NCI-H2171 (cell line): Measurements from ENCODE around the gene TSKS.
A peak's percentile ranks its signal among the peaks of the same experiment; 100 is the strongest.

Experiments used
- DNase-seq: peaks from one replicate; lab custom pipeline; 2025; lab: John Stamatoyannopoulos, UW

Gene TSKS

DNA sequence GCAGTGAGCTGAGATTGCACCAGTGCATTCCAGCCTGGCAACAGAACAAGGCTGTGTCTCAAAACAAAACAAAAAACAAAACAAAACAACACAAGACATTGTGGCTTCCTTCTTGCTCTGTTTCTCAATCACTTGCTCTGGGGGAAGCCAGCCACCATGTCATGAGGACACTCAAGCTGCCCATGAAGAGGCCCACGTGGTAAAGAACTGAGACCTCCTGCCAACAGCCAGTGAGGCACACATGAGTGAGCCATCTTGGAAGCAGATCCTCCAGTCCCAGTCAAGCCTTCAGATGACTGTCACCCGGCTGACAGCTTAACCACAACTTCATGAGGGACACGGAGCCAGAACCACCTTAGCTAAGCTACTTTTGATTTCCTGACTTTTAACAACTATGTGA is 47.0 kb downstream of the TSKS start:
- no peak for DNase-seq

- no peak for DNase-seq
Observed at GRCh38 chr19:49713236-49713845, 49.8 kb downstream of the TSKS start.

DNA sequence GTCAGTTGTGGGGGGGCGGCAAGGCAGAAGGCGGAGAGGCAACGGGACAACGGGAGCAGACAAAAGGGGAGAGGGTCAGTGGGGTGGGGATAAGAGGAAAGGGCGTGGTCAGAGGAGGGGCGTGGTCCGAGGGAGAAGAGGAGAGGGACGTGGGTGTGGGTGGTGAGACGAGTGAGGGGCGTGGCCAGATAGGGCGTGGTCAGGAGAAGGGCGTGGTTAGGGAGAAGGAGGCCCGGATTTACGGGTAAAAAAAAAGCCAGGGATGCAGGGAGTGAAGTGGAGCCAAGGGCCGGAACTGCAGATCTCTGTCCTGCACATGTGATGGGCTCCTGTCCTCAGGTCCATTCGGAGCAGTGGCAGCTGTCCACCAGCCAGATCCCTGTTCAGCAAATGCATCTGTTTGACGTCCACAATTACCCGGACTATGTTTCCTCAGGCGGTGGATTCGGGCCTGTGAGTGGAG is 50.7 kb downstream of the TSKS start:
- no peak for DNase-seq

GRCh38 chr19:49710372-49710951 is 52.6 kb downstream of the TSKS start:
- no peak for DNase-seq

GRCh38 chr19:49705919-49706318 is 57.2 kb downstream of the TSKS start:
- no peak for DNase-seq

- no peak for DNase-seq
Observed at GRCh38 chr19:49704888-49705642, 58.0 kb downstream of the TSKS start.

GRCh38 chr19:49701271-49701786 is 61.8 kb downstream of the TSKS start:
- no peak for DNase-seq

- no peak for DNase-seq
Observed at GRCh38 chr19:49700563-49700962, 62.5 kb downstream of the TSKS start.

- no peak for DNase-seq
Observed at GRCh38 chr19:49699364-49699763, 63.7 kb downstream of the TSKS start.

GRCh38 chr19:49696865-49697264 is 66.2 kb downstream of the TSKS start:
- DNase-seq: no peak

- DNase-seq: no peak
Observed at GRCh38 chr19:49696115-49696514, 67.0 kb downstream of the TSKS start.

- DNase-seq: no peak
Observed at GRCh38 chr19:49692147-49692506, 71.0 kb downstream of the TSKS start.

- DNase-seq: peak; percentile 83
Observed at GRCh38 chr19:49691243-49692146, 71.6 kb downstream of the TSKS start.

- DNase-seq: peak; percentile 94
Observed at GRCh38 chr19:49690656-49691242, 72.4 kb downstream of the TSKS start, which contains the start of gene CPT1C. CPT1C (plus strand) TSS chr19:49691116; CDS start chr19:49692253, 1,137 bp downstream.

DNA sequence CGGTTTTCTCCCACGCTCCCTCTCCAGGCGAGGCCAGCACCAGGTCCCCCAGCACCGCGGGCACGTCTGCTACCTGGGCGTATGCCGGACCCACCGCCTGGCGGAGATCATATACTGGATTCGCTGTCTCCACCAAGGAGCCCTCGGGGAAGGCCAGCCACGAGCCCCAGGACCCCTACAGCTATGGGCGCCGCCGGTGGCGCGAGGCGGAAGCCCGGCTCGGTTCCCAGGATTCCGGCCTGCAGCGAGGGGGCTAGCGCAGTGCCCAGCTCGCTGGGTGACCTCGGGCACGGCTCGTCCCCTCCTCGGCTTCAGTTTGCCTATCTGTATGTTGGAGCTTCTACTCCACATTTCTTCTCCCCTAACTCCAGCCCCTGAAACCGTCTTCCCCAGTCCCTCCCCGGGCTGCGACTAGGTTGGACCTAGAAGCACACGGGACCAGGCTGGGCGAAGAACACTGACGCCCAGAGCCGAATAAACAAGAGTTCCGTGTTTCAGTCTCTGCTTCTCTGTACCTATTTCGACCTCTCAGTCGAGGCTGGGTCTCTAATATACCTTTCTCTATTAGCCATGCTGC is 72.9 kb downstream of the TSKS start:
- no peak for DNase-seq
